ENCODE results near the gene HMGCL. TPM values are rescaled to one million over a fixed set of nuclear protein-coding genes. Genes with fewer than 3 reads are reported as not detected.
"Not testable (repeated sequence)": the region's sequence is repeated elsewhere in the genome, so short reads cannot be mapped to it uniquely, and the experiment has no call there.

Gene HMGCL
- 32.8 TPM for total RNA-seq
- long read RNA-seq, transcript HMGCL-203 (9 exons, 1,600 nt), result major isoform, 23 of 37 reads
- long read RNA-seq, transcript HMGCL-204 (7 exons, 1,354 nt), result minor isoform, 9 of 37 reads
- long read RNA-seq, partial matches to known transcripts, result 4 of 37 reads
- long read RNA-seq, other reads (novel, unspliced or antisense), result 0 of 37 reads

GRCh38 chr1:23825076-23825761 is at the start of gene HMGCL:
Gene HMGCL, minus strand, starts transcription at chr1:23825429. Its CDS starts 14 bp downstream, at chr1:23825415.
- DNase-seq (ENCODE audit: missing footprints) (peak; percentile 95), ATAC-seq (peak; percentile 98)
- intact Hi-C loops (cut with DNase I), result loop anchor here (2.0 to 5.0 kb wide), 2 partner anchors 24 to 42 kb away; partner anchors contain the start of genes FUCA1 and GALE

DNA sequence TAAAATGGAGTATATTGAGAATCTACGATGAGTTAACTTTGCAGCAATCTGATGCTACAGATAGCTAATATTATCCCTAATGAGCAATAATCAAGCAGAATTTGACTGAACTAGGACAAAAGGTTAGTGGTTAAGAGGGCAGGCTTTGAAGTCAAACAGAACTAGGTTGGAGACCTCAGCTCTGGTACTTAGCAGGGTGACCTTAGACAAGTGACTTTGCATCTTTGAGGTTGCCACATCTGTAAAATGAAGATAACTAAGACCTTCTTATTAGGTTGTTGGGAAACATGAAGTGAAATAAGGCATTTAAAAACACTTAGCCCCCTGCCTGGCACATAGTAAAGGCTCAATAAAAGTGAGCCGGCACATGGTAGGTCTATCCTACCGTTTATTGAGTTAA is 47.2 kb upstream of the HMGCL start:
- intact Hi-C loops (cut with DNase I), result no loop called here
- DNase-seq (ENCODE audit: missing footprints), result no peak
- no peak for ATAC-seq

DNA sequence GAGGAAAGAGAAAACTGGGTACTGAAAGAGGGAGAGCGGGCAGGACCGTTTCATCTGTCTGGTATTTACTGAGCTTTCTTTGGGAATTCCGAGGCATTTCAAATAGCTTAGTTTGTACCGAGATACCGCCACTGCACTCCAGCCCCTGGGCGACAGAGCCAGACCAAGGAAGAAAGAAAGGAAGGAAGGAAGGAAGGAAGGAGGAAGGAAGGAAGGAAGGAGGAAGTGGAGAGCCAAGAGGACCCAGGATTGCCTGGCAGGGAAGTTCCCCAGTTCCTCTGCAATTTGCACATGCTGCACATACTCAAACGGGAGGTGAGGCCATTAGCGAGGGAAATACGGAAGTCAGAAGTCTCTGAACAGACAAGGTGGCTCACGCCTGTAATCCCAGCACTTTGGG is 43.8 kb upstream of the HMGCL start:
- DNase-seq (ENCODE audit: missing footprints) (no peak), ATAC-seq (no peak)
- intact Hi-C loops (cut with DNase I), result loop anchor here (2.0 to 5.0 kb wide), 3 partner anchors 42 to 96 kb away; partner anchors contain the start of genes GALE and HMGCL

DNA sequence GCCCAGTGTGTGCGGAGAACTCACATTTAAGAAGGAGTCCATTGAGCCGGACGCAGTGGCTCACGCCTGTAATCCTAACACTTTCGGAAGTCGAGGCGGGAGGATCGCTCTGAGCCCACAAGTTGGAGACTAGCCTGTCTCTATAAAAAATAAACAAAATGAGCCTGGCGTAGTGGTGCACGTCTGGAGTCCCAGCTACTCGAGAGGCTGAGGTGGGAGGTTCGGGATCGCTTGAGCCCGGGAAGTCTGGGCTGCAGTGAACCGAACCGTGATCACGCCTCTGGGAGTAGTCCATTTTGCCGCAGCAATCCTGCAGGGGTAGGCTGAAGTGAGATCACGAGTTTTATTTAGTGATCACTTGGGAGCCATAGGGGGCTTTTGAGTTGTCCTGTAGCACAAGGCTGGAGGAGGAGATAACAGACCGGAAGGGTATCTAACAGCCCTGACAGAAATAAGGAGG is 43.4 kb upstream of the HMGCL start:
- ATAC-seq (peak; percentile 21), DNase-seq (ENCODE audit: missing footprints) (no peak)
- intact Hi-C loops (cut with DNase I), result loop anchor here (2.0 to 5.0 kb wide), 3 partner anchors 41 to 96 kb away; partner anchors contain the start of genes GALE and HMGCL

DNA sequence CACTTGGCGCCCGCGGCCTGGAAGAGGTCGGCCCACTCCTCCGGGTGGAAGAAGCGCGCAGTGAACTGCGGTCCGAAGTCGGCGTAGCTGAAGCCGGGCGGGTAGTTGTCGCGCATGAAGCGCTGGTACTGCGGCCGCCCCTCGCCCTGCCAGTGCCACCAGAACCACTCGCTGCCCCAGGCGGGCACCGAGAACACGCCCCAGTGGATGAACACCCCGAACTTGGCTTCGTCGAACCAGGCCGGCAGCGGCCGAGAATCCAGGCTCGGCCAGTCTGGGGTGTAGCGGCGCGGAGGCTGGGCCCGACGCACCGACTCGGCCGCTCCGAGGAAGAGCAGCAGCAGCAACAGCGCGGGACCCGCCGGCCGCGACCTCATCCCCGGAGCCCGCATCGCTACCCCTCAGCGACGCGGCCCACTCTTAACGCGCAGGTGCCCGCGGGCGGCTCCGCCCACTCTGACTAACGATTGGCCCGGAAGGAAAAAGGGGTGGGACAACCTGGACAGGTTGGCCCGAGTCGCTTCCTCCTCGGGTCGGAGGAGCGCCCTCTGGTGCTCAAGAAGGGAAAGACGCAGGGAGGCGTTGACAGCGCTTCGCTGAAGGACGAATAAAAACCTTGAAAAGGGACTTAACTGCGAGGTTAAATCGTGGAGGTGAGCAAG is 42.8 kb upstream of the HMGCL start, which contains the start of gene FUCA1:
FUCA1 (minus strand) TSS at position 396 of the 662 bp plus-strand sequence; CDS start at position 392, 4 bp downstream.
- DNase-seq (ENCODE audit: missing footprints), result peak; percentile 96
- ATAC-seq, result peak; percentile 97
- intact Hi-C loops (cut with DNase I), result loop anchor here (2.0 to 5.0 kb wide), 3 partner anchors 41 to 95 kb away; partner anchors contain the start of genes GALE and HMGCL

- no peak for ATAC-seq
- no peak for DNase-seq (ENCODE audit: missing footprints)
Observed at GRCh38 chr1:23867542-23867894, 42.3 kb upstream of the HMGCL start.

GRCh38 chr1:23865543-23865930 is 40.3 kb upstream of the HMGCL start:
- ATAC-seq (peak; percentile 7), DNase-seq (ENCODE audit: missing footprints) (no peak)
- intact Hi-C loops (cut with DNase I), result loop anchor here (5.0 kb wide), 2 partner anchors 38 to 63 kb away; partner anchors contain the start of genes GALE and HMGCL

More at GRCh38 chr1:23867542-23867894, 42.3 kb upstream of the HMGCL start:
- intact Hi-C loops (cut with DNase I), result loop anchor here (5.0 kb wide), 2 partner anchors 40 to 65 kb away; partner anchors contain the start of genes GALE and HMGCL

DNA sequence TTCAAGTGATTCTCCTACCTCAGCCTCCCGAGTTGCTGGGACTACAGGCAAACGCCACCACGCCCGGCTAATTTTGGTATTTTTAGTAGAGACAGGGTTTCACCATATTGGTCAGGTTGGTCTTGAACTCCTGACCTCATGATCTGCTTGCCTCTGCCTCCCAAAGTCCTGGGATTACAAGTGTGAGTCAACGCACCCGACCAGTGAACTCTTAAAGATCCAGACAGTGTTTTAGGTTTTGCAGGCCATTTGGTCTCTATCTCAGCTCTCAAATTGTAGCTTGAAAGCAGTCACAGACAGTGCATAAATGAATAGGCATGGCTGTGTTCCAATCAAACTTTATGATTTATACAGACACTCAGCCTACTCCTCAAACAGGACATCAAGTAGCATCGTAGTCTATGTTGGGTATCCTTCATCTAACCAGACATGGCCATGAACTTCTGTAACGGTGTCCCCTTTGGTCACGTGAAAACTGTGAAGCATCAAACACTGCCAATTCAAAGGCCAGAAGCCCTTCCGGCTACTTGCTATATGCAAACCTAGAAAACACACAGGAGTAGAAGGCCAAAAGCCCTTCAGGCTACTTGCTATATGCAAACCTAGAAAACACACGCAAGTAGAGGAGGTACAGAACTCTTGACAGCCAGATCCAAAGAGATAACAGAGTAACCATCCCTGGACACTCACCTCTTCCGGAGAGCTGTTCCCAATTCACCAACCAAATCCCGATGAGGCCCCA is 39.7 kb upstream of the HMGCL start:
- intact Hi-C loops (cut with DNase I), result loop anchor here (5.0 kb wide), 2 partner anchors 38 to 63 kb away; partner anchors contain the start of genes GALE and HMGCL
- DNase-seq (ENCODE audit: missing footprints) (no peak), ATAC-seq (no peak)

DNA sequence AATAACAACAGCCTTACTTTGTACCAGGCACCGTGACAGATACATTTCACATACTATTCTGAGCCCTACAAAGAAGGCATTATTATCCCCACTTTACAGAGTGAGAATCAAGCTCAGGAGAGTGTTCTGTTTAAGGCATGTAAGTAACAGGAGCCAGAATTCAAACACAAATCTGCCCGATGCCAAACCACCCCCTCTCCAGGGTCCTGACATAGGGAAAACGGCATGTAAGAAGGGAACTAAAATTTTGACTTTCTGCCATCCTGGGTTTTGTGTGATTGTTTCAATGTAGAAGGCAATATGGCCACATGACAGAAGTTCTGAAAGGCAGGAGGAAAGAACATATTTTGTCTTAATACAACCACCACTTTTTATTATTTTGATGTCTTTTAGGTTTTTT is 37.4 kb upstream of the HMGCL start:
- no peak for DNase-seq (ENCODE audit: missing footprints)
- intact Hi-C loops (cut with DNase I), result no loop called here
- ATAC-seq, result no peak

GRCh38 chr1:23854568-23854967 is 29.3 kb upstream of the HMGCL start:
- intact Hi-C loops (cut with DNase I), result no loop called here
- ATAC-seq (no peak), DNase-seq (ENCODE audit: missing footprints) (no peak)

DNA sequence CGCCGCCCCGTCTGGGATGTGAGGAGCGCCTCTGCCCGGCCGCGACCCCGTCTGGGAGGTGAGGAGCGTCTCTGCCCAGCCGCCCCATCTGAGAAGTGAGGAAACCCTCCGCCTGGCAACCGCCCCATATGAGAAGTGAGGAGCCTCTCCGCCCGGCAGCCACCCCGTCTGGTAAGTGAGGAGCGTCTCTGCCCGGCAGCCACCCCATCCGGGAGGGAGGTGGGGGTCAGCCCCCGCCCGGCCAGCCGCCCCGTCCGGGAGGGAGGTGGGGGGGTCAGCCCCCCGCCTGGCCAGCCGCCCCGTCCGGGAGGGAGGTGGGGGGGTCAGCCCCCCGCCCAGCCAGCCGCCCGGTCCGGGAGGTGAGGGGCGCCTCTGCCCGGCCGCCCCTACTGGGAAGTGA is 27.9 kb upstream of the HMGCL start:
- intact Hi-C loops (cut with DNase I); DNase-seq (ENCODE audit: missing footprints): not testable (repeated sequence)

DNA sequence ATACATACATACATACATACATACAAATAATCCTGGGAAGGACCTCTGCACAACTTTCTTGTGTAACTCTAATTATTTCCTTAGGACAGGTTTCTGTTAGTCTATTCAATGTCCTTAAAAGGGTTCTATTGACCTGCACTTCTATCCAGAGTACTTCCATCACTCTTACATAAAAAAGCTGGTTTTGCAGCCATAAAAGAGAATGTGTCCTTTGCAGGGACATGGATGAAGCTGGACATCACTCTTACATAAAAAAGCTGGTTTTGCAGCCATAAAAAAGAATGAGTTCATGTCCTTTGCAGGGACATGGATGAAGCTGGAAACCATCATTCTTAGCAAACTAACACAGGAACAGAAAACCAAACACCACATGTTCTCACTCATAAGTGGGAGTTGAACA is 26.2 kb upstream of the HMGCL start:
- DNase-seq (ENCODE audit: missing footprints); ATAC-seq; intact Hi-C loops (cut with DNase I): not testable (repeated sequence)

More for the DNA sequence above, 27.9 kb upstream of the HMGCL start:
- ATAC-seq, result not testable (repeated sequence)

GRCh38 chr1:23848673-23849616 is 23.7 kb upstream of the HMGCL start:
- intact Hi-C loops (cut with DNase I), result no loop called here
- ATAC-seq (peak; percentile 72), DNase-seq (ENCODE audit: missing footprints) (no peak)

DNA sequence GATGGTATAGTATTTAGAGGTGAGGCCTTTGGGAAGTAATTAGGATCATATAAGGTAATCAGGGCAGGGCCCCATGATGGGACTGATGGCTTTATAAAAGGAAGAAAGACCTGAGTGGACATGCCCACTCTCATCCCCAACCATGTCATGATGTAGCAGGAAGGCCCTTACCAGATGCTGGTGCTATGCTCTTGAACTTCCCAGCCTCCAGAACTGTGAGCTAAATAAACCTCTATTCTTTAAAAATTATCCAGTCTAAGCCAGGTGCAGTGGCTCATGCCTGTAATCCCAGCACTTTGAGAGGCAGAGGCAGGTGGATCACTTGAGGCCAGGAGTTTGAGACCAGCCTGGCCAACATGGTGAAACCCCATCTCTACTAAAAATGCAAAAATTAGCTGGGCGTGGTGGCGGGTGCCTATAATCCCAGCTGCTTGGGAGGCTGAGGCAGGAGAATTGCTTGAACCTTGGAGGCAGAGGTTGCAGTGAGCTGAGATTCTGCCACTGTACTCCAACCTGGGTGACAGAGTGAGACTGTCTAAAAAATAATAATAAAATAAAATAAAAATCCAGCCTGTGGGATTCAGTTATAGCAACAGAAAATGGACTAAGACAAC is 22.4 kb upstream of the HMGCL start:
- intact Hi-C loops (cut with DNase I); ATAC-seq; DNase-seq (ENCODE audit: missing footprints): not testable (repeated sequence)

GRCh38 chr1:23845163-23845562 is 19.9 kb upstream of the HMGCL start:
- intact Hi-C loops (cut with DNase I), result no loop called here
- no peak for ATAC-seq
- no peak for DNase-seq (ENCODE audit: missing footprints)

DNA sequence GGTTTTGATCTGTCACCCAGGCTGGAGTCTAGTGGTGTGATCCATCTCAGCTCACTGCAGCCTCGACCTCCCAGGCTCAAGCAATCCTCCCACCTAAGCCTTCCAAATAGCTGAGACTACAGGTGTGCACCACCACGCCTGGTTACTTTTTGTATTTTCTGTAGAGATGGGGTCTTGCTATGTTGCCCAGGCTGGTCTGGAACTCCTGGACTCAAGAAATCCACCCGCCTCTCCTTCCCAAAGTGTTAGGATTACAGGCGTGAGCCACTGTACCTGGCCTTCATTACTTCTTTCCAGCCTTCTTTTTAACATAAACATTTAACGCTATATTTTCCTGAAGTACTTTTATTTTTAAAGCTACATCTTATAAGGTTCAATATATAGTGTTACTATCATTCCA is 18.4 kb upstream of the HMGCL start:
- intact Hi-C loops (cut with DNase I), result no loop called here
- ATAC-seq (no peak), DNase-seq (ENCODE audit: missing footprints) (no peak)

- intact Hi-C loops (cut with DNase I), result no loop called here
- ATAC-seq, result peak; percentile 98
- peak; percentile 89 for DNase-seq (ENCODE audit: missing footprints)
Observed at GRCh38 chr1:23838401-23838866, 13.2 kb upstream of the HMGCL start.
